Subcutaneous adipose tissue (tissue), 4 donors: ENCODE results near the gene CASS4. TPM values are rescaled to one million over a fixed set of nuclear protein-coding genes. Genes with fewer than 3 reads are reported as not detected.

Source experiments
- total RNA-seq, 4 donors: library from RNA; depleted of rRNA; stranded (reverse); fragments of >200 nt; gene quantifications; one replicate each; pipeline ENCODE4 v1.1.0, GENCODE V29; 2016
- TF ChIP-seq, protein P1 (sequence below): fragments of 450-650 bp; IDR thresholded peaks from one replicate; pipeline ENCODE4 v1.5.1; 2016; ENCODE audit warnings: low read depth, mild to moderate bottlenecking, control low read depth, antibody characterized with exemption, moderate library complexity

Gene CASS4
- total RNA-seq, 4 donors from 2014 or later, result 0.94 to 16.5 (median 3.7) TPM

DNA sequence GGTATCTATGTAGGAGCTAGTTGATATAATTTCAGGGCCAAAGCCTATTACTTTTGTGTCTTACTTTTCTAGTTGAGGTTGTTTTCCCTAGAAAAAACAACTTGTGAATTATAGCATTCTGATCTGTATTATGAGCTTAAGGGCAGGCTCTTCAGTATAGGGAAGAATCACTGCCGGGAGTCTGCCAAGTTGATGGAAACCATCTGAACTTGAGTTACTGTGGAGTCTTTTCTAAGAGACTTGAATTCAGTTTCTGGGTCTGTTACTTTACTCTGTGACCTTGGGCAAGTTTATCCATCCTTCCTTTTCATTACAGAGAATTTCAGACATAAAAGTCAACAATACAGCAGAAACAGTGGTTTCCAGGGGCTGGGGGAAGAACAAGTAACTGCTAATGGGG is 2.1 kb upstream of the CASS4 start:
- TF ChIP-seq, protein P1, sequence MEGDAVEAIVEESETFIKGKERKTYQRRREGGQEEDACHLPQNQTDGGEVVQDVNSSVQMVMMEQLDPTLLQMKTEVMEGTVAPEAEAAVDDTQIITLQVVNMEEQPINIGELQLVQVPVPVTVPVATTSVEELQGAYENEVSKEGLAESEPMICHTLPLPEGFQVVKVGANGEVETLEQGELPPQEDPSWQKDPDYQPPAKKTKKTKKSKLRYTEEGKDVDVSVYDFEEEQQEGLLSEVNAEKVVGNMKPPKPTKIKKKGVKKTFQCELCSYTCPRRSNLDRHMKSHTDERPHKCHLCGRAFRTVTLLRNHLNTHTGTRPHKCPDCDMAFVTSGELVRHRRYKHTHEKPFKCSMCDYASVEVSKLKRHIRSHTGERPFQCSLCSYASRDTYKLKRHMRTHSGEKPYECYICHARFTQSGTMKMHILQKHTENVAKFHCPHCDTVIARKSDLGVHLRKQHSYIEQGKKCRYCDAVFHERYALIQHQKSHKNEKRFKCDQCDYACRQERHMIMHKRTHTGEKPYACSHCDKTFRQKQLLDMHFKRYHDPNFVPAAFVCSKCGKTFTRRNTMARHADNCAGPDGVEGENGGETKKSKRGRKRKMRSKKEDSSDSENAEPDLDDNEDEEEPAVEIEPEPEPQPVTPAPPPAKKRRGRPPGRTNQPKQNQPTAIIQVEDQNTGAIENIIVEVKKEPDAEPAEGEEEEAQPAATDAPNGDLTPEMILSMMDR, result no peak

DNA sequence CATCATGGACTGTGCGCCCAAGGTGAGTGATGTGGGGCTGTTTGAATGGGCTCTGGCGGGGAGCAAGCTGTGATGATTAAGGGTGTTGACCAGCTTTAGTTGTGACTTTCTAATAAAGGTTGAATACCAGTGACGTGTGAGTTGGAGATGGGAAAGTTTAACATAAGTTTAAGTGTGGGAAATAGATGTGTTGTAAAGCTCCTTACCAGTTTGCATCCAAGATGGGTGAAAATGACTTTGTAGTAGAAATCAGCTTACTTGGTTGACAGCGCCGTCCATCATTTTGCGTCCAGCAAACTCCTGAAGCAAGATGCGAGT is 372 bp downstream of the CASS4 start:
- TF ChIP-seq, protein P1, result no peak

DNA sequence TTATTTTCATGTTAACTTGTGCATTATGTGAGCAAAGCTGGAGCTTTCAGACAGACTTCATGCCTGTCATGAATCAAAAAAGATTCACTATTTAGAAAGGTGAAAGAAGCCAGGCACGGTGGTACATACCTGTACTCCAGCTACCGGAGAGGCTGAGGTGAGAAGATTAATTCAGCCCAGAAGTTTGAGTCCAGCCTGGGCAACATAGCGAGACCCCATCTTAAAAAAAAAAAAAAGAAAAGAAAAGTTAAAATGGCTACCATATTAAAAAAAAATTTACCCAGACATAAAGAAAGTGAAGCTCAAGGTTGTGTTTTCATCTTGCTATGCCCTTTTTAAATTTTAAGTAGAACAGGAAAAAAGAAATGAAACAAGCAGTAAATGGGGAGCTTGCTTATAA is 889 bp downstream of the CASS4 start:
- TF ChIP-seq, protein P1, result no peak

DNA sequence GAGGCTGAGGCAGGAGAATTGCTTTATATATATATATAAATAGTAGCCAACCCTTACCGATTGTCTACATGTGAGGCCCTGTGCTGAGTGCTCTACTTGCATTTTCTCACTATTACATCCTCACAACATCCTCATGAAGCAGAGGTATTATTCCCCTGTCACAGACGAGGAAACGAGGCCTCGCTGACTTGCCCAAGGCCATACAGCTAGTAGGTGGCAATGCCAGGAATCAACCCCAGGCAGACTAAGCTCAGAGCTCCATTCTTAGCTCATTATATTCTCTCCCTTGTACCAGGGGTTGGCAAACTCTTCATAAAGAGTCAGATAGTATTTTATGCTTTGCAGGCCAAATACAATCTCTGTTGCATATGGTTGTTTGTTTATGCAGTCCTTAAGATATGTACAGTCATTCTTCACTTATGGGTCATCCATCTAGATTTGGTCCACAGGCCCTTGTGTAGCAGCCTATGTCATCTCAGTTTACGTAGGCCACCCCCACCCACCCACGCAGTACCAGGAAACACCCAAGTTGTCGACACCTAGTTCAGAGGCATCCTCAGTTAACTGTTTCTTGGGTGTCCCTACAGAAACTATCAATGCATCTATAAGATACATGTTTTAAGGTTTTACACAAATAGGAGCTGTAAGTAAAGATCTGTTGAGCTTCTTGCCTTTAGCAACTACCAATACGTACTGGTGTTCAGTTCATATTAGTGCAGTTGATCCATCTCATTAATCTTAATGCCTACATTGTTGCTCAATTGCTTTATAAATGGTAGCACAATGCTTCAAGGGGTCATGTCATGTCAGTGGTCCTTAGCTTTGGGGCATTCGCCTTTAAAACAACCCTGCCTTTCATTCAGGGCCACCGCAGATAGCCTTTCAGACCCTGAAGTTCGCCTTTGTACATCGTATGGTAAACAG is 3.0 kb downstream of the CASS4 start:
- TF ChIP-seq, protein P1, result no peak

DNA sequence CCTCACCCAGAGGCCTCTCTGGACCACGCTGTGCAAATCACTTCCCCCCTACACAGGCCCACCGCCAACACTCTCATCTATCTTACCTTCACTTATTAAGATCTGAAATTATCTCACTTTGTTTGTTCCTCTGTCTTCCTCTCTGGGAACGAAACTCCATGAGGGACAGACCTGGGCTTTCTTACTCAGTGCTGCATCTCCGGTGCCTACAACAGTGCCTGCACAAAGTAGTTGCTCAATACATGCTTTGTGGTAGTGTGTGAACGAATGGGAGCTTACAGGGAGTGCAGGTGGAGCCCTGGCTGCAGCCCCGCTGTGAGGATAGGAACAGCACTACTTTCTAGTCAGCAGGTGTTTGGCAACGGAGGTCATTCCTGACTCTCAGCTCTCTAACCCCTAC is 5.3 kb downstream of the CASS4 start:
- TF ChIP-seq, protein P1, result no peak

DNA sequence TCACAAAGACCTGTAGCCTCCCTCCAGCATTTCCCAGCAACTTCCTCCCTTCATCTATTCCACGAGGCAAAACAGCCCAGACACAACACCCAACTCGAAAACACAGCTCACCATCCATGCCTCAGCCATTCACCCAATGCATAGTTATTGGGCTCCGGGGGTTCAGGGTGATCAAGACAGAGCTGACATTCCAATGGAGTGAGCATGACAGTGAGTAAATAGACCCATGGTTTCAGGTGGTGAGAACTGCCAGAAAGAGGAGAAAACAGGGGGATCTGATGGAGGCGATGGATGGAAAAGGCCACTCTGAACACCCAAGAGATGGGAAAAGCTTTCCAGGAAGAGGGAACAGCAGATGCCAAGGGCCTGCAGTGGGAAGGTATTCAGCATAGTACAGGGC is 5.9 kb downstream of the CASS4 start:
- TF ChIP-seq, protein P1, result no peak

DNA sequence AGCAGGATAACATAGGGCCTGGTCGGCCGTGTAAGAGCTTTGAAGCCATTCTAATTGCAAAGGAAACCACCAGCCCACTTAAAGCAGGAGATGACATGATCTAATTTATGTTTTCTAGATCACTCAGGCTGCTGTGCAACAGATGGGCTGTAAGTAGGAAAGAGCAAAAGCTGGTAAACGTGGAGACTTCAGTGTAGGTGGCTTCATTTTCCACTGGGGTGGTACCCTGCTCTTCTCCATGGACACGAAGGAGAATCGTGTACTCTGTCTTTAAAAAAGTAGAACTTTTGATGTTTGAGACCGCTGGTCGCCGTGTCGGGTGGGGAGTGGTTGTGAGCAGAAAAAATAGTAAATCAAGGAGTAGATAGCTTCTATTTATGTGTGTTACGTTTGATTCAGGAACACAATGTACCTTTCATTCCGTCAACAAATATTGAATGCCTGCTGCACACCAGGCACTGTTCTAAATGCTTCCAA is 6.4 kb downstream of the CASS4 start:
- TF ChIP-seq, protein P1, result no peak
